Measurements from ENCODE around the gene MXD3.
"Not testable (repeated sequence)": the region's sequence is repeated elsewhere in the genome, so short reads cannot be mapped to it uniquely, and the experiment has no call there.

The MXD3 gene

GRCh38 chr5:177319913-177320588 lies 8.4 kb upstream of the MXD3 start:
- no peak for DNase-seq (ENCODE audit: low read depth)

GRCh38 chr5:177317959-177318377 lies 6.3 kb upstream of the MXD3 start:
- DNase-seq (ENCODE audit: low read depth): no peak

- DNase-seq (ENCODE audit: low read depth): no peak
Observed at GRCh38 chr5:177316005-177316404, 4.3 kb upstream of the MXD3 start.

- no peak for DNase-seq (ENCODE audit: low read depth)
Observed at GRCh38 chr5:177315411-177315810, 3.7 kb upstream of the MXD3 start.

- DNase-seq (ENCODE audit: low read depth): no peak
Observed at GRCh38 chr5:177314376-177315342, 3.0 kb upstream of the MXD3 start.

DNA sequence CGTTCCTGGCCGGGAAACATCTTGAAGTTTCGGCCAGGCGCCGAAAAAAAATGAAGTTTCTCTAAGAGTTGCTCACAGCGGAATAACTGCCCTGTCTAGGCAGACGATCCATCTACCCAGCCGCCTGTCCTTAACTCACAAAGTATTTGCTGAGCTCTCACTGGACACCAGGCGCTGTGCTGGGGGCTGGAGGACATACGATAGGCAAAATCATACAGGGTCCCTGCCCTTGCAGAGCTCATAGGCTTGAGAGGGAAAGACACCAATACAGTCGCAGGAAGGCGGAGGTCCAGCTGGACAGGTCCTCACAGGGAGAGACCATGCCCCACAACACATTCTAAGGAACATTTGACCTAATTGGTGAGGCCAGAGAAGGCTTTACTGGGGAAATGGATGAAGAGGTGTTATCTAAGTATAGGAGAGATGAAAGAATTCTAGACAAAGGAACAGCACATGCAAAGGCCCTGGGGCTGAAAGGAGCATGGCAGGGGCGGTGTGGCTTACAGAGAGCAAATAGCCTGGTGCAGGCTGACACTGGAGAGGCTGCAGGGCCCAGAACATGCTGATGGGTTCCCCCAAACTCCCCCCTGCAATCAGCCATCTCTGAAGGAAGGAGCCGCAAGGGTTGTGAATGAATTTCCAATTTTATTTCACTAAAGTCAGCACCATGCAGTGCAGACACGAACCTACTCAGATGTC lies 2.0 kb upstream of the MXD3 start:
- DNase-seq (ENCODE audit: low read depth): no peak

DNA sequence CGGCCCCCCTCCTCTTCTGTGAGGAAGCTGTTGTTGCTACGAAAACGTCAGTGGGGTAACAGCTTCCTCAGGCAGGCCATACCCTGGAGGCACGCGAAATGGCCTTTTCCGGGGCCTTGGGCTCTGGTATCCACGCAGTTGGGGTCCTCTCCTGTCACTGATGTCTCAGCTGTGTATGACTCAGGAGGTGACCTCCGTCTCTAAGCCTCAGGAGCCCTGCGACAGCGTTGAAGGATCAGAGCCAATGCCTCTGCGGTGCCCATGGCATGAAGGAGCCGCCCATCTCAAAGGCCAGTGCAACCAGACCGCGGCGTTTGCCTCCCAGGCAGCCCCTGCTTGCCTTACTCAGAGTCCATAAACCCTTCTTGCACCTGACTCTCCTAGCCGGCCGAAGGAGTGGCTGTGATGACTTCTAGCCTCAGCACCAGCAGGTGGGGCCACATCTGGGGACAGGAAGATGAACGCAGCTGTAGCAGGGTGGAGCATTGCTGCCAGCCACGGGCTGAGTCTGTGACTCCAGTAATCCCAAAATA lies 1.0 kb upstream of the MXD3 start:
- no peak for DNase-seq (ENCODE audit: low read depth)

DNA sequence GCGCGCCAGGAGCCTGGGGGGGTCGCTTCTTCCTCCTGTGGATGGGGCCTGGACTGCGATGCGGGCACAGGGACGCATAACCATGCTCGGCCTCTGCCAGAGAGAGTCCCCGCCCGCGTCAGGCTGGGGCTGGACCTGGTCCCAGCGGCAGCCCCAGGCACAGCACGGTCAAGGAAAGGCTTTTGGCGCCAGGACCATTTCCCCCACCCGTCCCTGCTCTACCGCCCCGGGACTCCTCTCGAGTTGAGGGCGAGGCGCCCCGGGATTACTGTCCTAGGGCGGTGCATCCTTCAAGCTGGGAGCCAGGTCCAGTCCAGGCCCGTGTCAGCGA lies 341 bp downstream of the MXD3 start:
- DNase-seq (ENCODE audit: low read depth): no peak

GRCh38 chr5:177310757-177311391 lies 824 bp downstream of the MXD3 start:
- DNase-seq (ENCODE audit: low read depth): no peak

DNA sequence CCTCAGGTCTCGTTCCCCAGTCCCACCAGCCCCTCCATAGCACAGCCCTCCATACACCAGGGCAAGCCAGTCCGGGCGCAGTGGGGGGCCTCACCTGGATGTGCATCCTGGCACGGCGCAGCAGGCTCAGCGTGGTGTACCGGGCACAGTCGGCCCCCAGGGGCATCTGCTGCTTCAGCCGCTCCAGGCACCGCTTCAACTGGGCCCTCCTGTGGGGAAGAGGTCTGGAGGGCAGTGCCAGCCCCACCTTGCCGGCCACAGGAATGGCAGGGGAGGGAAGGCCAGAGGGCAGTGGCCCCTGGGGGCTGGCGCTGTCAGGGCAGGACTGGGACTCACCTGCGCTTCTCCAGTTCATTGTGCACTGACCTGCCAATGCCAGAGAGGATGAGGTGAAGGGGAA lies 1.4 kb downstream of the MXD3 start:
- DNase-seq (ENCODE audit: low read depth): no peak

DNA sequence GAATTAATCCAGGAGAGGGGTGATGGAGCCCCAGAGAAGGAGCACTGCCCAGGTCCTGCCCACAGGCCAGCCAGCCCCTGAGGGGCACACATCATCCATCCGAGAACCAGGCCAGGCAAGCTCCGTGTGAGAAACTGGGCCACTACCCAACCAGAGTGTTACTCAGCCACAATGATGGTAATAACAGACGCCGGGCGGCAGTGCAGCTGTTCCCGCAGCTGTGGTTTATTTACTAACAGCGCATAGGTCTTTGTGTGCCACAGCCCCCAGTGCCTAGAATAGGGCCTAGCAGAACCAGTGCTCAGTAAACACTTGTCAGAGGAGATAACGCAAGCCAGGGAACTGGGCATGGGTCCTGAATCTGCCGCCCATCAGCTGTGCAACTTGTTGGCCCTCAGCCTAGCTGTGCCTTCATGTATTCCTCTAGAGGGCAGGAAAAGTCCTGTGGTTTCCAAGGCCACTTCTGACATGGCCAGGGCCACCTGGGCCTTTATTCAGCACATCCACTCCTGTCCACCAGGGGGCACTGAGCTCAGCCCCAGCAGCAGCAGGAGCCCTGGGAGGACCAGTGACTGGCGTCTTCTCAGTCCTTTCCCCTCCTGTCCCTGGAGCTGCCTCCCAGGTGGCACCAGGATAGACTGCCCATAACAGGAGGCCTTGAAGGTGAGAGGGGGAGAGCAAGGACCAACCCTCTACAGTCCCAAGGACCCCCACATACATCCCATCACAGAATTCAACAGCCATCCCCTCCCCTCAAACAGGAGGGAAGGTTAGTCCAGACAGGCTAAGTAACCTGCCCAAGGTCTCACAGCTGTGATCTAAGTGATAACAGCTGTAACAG lies 2.1 kb downstream of the MXD3 start:
- DNase-seq (ENCODE audit: low read depth): no peak

DNA sequence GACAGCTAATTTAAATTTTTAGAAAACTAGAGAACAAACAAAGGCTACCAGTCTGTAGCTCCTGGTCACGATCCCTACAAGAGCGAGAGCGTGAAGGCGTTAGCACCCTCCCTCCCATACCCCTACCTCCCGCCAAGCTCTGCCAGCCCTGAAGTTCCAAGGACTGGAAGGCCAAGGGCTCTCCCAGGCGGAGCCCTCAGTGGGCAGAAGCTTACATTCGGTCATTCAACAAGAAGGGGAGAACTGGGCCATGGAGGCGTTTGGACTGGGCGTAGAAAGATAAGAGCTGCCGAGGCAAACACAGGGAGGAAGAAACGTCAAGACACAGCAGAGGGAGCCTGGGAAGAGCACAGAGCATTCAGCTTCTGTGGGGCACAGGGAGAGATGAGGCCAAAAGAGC lies 3.0 kb downstream of the MXD3 start:
- no peak for DNase-seq (ENCODE audit: low read depth)

- DNase-seq (ENCODE audit: low read depth): no peak
Observed at GRCh38 chr5:177307544-177308363, 3.9 kb downstream of the MXD3 start.

DNA sequence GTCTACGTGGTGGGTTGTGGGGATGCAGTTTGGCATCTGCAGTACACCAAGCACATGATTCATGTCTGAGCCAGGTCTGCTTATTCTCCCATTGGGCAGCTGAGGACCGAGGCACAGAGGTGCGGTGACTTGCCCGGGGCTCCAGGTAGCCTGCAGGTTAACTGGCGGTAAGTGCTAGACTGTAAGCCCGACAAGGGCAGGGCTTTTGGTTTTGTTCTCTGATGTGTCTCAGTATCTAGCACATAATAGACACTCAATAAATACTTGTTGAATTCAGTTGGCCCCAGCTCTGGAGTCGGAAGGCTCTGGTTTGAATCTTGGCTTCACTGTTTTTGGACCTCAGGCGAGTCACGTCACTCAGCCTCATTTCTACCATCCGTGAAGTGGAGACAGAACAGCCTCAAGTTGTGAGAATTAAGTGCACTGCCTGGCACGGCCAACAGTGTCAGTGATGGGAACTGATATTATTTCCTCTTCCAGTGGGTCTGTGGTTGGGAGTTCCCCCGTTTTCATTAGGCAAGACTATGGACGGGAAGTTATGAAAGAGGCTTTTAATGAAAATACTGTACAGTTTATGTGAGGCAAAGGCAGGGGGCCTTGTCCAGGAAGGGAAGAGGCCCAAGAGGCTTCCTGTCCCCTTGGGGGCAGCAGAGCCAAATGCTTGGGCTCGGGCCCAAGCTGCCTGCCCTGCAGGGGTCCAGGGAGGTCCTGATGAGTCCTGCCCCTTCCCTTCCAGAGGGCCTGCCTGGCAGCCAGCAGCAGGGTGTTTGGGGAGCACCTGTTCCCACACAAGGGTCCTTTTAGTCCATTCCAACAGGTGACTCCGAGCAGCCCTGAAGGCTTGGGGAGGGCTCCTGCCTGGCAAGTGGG lies 4.8 kb downstream of the MXD3 start:
- DNase-seq (ENCODE audit: low read depth): no peak

DNA sequence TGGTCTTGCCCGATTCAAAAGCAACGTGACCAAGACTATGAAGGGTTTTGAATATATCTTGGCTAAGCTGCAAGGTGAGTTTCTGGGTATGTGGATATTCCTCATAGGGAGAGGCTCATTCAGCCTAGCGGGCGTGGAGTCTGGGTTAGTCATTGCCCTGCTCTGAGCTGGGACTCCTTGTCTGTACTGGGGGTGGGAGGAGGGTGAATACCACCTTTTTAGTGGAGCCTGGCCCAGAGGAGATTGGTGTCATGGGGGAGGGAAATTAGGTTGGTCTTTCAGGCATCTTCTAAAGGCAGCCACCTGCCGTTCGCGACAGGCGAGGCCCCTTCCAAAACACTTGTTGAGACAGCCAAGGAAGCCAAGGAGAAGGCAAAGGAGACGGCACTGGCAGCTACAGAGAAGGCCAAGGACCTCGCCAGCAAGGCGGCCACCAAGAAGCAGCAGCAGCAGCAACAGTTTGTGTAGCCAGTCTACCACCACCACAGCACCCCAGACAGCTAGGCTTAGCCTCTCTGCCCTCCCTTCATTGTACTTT lies 5.5 kb downstream of the MXD3 start:
- DNase-seq (ENCODE audit: low read depth): not testable (repeated sequence)

DNA sequence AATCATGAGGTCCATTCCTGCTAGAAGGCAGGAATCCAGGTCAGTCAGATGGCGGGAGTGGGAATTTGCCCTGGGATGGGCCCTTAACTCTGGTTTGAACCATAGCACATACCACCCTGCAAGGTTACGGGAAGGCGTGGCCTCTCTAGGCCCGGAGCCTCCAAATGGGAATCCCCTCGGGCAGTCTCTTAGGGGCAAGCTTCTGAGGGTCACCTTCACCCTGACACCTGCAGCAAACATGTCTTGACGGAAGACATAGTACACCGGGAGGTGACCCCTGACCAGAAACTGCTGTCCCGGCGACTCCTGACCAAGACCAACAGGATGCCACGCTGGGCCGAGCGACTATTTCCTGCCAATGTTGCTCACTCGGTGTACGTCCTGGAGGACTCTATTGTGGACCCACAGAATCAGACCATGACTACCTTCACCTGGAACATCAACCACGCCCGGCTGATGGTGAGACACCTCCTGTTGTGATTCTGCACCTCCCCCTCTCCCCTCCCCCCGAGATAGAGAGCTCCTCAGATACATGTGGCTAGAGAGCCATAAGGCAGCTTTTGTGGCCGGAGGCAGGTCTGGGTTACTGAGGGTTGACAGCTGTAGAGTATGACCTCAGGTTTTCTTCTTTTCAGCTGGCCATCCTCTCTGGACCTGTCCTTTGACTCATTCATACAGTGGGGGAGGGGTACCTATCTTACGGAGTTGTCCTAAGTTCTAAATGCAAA lies 7.1 kb downstream of the MXD3 start:
- no peak for DNase-seq (ENCODE audit: low read depth)

- no peak for DNase-seq (ENCODE audit: low read depth)
Observed at GRCh38 chr5:177303925-177304391, 7.7 kb downstream of the MXD3 start.

Measured in GM04503 (cell line).